ENCODE measurements around the gene PPP2R5C.
"Not testable (repeated sequence)": the region's sequence is repeated elsewhere in the genome, so short reads cannot be mapped to it uniquely, and the experiment has no call there.

Gene PPP2R5C

GRCh38 chr14:101727611-101728366 is 33.7 kb upstream of the PPP2R5C start:
- DNase-seq (ENCODE audit: low read depth): no peak

- no peak for DNase-seq (ENCODE audit: low read depth)
Measured at GRCh38 chr14:101728367-101728742, 33.2 kb upstream of the PPP2R5C start.

GRCh38 chr14:101729382-101729781 is 32.1 kb upstream of the PPP2R5C start:
- DNase-seq (ENCODE audit: low read depth): no peak

- DNase-seq (ENCODE audit: low read depth): not testable (repeated sequence)
Measured at GRCh38 chr14:101730157-101730556, 31.4 kb upstream of the PPP2R5C start.

DNA sequence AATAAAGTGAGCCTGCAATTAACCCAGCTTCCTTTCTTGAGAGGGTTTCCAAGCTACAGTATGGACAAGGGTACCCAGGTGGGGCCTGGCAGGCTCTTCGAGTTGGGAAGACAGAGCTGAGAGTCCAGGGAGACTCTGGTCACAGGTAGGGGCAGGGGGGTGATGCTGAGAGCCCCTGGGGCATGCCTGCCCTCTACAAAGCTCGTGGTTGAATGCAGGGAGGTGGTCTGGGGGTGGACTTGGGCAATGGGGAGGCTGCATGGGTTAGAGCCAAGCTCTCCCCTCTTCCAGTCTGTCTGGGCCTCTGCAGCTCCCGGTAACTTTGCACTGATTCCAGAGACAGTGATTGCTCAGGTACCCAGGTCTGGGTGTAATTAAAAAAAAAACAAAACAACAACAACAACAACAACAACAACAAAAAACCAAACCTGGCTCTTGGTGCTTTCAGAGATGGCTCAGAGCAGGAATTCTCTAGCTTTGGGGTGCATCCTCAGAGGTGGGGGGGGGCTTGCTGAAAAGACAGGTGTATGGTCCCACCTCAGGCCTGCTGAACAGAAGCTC is 30.8 kb upstream of the PPP2R5C start:
- DNase-seq (ENCODE audit: low read depth): no peak

GRCh38 chr14:101731187-101732080 is 30.1 kb upstream of the PPP2R5C start:
- DNase-seq (ENCODE audit: low read depth): peak; percentile 83

GRCh38 chr14:101732118-101732517 is 29.4 kb upstream of the PPP2R5C start:
- no peak for DNase-seq (ENCODE audit: low read depth)

DNA sequence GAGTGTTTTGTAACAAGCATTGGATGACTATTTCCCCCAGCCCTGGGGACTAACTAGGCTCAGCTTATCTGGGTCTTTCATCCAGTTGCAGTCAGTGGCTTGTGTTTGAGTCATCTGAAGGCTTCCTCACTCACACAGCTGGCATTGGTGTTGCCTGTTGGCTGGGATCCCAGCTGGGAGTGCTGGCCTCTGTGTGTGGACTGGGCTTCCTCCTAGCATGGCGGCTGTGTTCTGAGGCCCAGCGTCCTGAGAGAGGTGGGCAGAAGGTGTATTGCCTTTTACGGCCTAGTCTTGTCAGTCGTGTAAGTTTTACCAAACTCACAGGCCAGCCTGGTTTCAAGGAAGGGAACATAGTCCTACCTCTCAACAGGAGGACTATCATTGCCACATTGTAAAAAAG is 28.3 kb upstream of the PPP2R5C start:
- DNase-seq (ENCODE audit: low read depth): no peak

- no peak for DNase-seq (ENCODE audit: low read depth)
Measured at GRCh38 chr14:101734246-101734847, 27.2 kb upstream of the PPP2R5C start.

- no peak for DNase-seq (ENCODE audit: low read depth)
Measured at GRCh38 chr14:101735453-101735852, 26.1 kb upstream of the PPP2R5C start.

DNA sequence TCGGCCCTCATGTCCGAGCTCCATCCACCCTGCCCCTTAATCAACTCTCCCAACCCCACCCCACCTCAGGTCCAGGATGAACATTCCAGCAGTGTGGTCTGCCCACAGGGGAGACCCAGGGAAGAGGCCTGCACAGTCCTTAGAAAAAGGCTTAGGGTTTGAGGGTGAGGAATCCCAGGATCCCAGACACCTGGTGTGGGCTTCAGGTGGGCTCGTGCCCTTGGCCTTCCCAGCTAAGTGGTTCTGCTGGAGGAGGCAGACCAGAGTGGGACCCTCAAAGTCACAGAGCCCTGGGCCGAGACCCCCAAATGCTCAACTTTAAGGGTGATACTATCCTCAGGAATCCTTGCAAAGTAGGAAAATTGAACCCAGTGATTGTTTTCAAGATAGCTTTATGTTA is 25.4 kb upstream of the PPP2R5C start:
- no peak for DNase-seq (ENCODE audit: low read depth)

DNA sequence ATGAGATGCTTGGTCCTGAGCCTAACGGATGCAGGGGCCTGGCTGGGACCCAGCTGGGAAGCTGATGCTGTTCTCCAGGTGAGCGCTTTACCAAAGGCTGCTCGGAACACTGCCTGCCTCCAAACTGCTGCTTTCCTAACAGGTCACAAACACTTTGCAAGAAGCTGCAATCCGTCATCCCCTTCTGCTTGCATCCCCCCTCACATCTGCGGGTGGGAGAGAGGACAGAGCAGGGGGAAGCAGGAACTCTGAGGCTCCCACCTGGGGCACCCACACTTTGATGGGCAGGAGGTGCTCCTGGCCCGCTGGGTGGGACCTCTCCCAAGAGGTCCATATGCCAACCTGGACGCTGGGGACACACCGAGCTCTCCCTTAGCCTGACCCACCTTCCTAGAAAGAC is 24.9 kb upstream of the PPP2R5C start:
- no peak for DNase-seq (ENCODE audit: low read depth)

GRCh38 chr14:101737414-101738339 is 23.8 kb upstream of the PPP2R5C start:
- DNase-seq (ENCODE audit: low read depth): no peak

GRCh38 chr14:101738703-101739320 is 22.7 kb upstream of the PPP2R5C start:
- DNase-seq (ENCODE audit: low read depth): no peak

DNA sequence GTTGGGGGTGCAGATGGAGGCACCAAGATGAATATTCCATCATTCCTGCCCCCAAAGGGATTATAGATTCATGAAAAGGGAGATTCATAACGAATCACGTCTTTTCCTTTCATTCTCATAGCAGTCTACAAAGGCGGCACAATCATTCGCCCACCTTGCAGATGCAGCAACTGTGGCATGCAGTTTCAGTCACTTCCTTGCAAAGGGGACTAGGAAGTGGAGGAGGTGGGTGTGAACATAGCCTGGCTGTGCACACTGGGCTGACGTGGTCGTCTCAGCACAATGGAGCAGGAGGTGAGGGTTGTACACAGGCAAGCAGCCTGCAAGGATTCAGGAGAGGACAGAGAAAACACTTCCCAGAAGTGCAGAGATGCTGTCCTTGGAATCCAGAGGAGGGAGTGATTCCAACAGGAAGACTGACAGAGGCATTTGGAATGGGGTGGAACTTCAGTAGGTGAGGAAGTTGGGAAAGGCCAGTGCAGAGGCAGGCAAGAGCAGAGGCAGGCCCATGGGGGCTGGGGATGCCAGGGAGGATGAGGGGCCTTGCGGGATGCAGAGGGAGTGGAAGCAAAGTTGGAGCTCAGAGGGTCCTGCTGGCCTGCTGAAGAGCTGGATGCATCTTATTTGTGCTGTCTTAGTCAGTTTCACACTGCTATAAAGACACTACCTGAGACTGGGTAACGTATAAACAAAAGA is 21.9 kb upstream of the PPP2R5C start:
- DNase-seq (ENCODE audit: low read depth): no peak

- DNase-seq (ENCODE audit: low read depth): no peak
Measured at GRCh38 chr14:101740981-101741380, 20.5 kb upstream of the PPP2R5C start.

GRCh38 chr14:101743701-101744100 is 17.8 kb upstream of the PPP2R5C start:
- DNase-seq (ENCODE audit: low read depth): no peak

DNA sequence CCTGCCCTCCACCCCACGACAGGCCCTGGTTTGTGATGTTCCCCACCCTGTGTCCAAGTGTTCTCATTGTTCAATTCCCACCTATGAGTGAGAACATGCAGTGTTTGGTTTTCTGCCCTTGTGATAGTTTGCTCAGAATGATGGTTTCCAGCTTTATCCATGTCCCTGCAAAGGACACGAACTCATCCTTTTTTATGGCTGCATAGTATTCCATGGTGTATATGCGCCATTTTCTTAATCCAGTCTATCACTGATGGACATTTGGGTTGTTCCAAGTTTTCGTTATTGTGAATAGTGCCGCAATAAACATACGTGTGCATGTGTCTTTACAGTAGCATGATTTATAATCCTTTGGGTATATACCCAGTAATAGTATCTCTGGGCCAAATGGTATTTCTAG is 17.1 kb upstream of the PPP2R5C start:
- not testable (repeated sequence) for DNase-seq (ENCODE audit: low read depth)

- not testable (repeated sequence) for DNase-seq (ENCODE audit: low read depth)
Measured at GRCh38 chr14:101749756-101750155, 11.8 kb upstream of the PPP2R5C start.

DNA sequence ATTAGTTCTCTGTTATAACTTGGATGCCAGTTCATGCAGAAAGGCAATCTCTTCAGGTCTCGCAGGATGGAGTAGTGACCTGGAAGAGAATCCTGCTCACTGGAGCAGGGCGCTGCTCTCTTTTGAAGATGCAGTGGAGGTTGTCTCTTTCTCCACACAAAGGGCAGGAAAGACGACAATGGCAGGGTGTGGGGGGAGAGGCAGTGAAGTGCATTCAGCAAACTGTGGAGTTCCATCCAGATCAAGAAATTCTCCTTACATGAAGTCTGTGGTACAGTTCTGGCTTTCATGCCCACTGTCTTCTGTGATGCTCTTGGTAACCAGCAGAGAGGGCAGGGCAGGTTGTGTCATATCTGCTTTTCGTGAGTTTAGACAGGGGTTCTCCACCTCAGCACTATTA is 6.6 kb upstream of the PPP2R5C start:
- no peak for DNase-seq (ENCODE audit: low read depth)
